Neural crest cell (in vitro differentiated cells): ENCODE data around the gene MAPT. TPM values are rescaled to one million over a fixed set of nuclear protein-coding genes. Genes with fewer than 3 reads are reported as not detected.

ENCODE experiments used
- DNase-seq: peaks from one replicate; pipeline ENCODE4 v3.0.0; 2021; ENCODE audit warnings: low read depth, mixed read lengths, low spot score
- H3K27ac Mint-ChIP-seq: one replicate; pipeline ENCODE4 v1.8.0; 2021; ENCODE audit warnings: mild to moderate bottlenecking, mixed read lengths; ENCODE audit not compliant: unreplicated experiment
- H3K27me3 Mint-ChIP-seq: 2 replicates; pipeline ENCODE4 v1.8.0; 2021; ENCODE audit warnings: low read depth, mild to moderate bottlenecking, mixed read lengths
- H3K36me3 Mint-ChIP-seq: 2 replicates; pipeline ENCODE4 v1.8.0; 2021; ENCODE audit warnings: low read depth, mild to moderate bottlenecking, mixed read lengths
- H3K4me1 Mint-ChIP-seq: 2 replicates; pipeline ENCODE4 v1.8.0; 2021; ENCODE audit warnings: mixed read lengths
- H3K4me3 Mint-ChIP-seq: one replicate; pipeline ENCODE4 v1.8.0; 2021; ENCODE audit warnings: mild to moderate bottlenecking, mixed read lengths
- H3K9me3 Mint-ChIP-seq: 2 replicates; pipeline ENCODE4 v1.8.0; 2021; ENCODE audit warnings: mixed read lengths
- total RNA-seq: library from RNA; stranded (reverse); gene quantifications from 2 replicates; pipeline ENCODE4 v1.2.1, GENCODE V29; 2021
- TF ChIP-seq, protein P1 (sequence below): fragments of 200-600 bp; sonication (generic); conservative IDR thresholded peaks from 2 replicates; pipeline ENCODE4 v1.5.0; 2021; ENCODE audit warnings: antibody characterized with exemption, mild to moderate bottlenecking

The MAPT gene
- total RNA-seq, 1 donor from 2014 or later: 9.5 TPM

DNA sequence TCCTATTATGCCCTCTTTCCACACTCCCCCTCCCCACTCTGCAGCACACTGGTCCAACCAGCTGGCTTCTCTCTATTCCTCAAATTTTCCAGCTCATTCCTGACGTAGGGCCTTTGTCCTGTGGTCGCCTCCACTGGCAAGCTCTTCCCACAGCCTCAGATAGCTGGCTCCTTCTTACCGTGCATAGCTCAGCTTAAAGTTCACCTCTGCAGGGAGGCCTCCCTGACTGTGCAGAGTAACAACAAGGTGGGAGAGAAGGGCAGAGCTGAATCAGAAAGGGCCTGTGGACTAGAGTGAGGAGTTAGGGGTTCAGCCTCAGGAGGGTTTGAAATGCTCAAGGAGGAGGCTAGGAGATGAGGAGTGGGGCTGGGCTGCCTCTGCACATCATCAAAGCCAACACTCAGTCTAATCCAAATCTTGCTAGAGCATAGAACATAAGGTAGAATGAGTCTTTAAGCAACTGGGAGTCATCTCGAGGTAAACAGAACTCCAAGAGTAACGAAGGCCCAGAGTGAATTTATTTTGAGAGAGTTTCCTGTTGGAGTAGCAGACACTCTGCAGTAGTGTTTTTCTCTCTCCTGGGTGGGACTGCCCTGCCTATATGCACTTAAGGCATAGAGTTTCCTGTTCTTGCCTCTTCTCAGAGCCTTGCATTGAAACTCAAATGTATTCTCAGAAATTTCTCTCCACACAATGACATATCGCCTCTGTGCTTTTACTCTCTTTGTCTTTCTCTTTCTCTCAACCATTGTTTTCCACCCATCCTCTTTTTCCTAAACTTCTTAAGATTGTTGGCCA lies 30.3 kb upstream of the MAPT start:
- Mint-ChIP-seq H3K27me3 (peaks cover 45% of the 10 kb centered on the region), H3K36me3 (no peaks in the 10 kb centered on the region), H3K9me3 (no peaks in the 10 kb centered on the region), H3K4me1 (peaks cover 5% of the 10 kb centered on the region), H3K27ac (no peak overlapping the region), H3K4me3 (no peak overlapping the region)
- DNase-seq: no peak
- TF ChIP-seq, protein P1, sequence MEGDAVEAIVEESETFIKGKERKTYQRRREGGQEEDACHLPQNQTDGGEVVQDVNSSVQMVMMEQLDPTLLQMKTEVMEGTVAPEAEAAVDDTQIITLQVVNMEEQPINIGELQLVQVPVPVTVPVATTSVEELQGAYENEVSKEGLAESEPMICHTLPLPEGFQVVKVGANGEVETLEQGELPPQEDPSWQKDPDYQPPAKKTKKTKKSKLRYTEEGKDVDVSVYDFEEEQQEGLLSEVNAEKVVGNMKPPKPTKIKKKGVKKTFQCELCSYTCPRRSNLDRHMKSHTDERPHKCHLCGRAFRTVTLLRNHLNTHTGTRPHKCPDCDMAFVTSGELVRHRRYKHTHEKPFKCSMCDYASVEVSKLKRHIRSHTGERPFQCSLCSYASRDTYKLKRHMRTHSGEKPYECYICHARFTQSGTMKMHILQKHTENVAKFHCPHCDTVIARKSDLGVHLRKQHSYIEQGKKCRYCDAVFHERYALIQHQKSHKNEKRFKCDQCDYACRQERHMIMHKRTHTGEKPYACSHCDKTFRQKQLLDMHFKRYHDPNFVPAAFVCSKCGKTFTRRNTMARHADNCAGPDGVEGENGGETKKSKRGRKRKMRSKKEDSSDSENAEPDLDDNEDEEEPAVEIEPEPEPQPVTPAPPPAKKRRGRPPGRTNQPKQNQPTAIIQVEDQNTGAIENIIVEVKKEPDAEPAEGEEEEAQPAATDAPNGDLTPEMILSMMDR: no peak

DNA sequence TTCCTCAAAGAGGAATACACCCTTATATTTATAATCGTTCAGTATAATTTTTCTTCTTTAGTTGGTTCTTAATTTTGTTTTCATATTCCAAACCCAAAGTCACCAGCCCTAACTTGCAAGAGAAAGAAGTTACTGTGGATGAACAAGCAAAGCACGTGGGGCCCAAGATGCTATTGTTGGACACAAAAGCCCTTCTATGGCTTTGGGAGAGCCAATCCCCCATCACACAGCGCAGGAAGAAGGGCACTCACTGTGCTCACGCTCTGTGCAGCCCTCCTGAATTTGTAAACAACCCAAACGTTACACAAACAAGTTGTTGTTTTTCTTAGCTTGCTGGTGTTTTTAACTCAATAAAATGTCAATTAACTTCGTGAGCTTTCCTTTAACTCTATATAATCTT lies 27.2 kb upstream of the MAPT start:
- H3K9me3 Mint-ChIP-seq: no peaks in the 10 kb centered on the region
- no peak overlapping the region for H3K4me3 Mint-ChIP-seq
- H3K27ac Mint-ChIP-seq: no peak overlapping the region
- no peaks in the 10 kb centered on the region for H3K36me3 Mint-ChIP-seq
- TF ChIP-seq, protein P1: no peak
- no peak for DNase-seq
- H3K27me3 Mint-ChIP-seq: peaks cover 26% of the 10 kb centered on the region
- peaks cover 19% of the 10 kb centered on the region for H3K4me1 Mint-ChIP-seq

DNA sequence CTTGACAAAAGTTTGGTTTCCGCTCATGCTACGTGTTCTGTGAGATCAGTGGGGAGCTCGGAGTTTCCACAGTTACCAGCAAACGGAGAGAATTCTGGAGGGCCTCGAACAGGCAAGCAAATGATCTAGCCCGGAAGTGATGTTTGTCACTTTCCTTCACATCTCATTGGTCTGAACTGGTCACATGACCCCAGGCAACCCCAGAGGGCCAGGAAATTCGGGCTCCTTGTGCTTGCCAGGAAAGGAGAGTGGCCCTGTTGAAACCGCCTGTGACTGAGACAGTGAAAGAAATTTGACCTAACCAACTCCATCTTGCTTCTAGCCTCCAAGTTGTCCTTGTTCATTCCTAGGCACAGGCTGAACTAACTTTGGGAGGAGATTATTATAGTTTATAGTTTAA lies 26.7 kb upstream of the MAPT start:
- no peak for DNase-seq
- Mint-ChIP-seq H3K9me3 (no peaks in the 10 kb centered on the region), H3K36me3 (no peaks in the 10 kb centered on the region), H3K27ac (no peak overlapping the region), H3K27me3 (peaks cover 25% of the 10 kb centered on the region), H3K4me3 (no peak overlapping the region), H3K4me1 (peaks cover 19% of the 10 kb centered on the region)
- TF ChIP-seq, protein P1: no peak

DNA sequence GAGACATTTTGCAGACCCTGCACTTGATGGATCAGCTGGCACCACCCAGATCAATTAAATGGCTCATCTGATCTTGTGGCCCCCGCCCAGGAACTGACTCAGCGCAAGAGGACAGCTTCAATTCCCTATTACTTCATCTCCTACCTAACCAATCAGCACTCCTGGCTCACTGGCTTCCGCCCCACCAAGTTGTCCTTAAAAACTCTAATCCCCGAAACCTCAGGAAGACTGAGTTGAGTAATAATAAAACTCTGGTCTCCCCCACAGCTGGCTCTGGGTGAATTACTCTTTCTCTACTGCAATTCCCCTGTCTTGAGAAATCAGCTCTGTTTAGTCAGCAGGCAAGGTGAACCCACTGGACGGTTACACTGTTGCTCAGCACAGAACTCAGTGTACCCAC lies 26.1 kb upstream of the MAPT start:
- DNase-seq: no peak
- Mint-ChIP-seq H3K27ac (no peak overlapping the region), H3K27me3 (peaks cover 22% of the 10 kb centered on the region), H3K4me1 (peaks cover 19% of the 10 kb centered on the region), H3K36me3 (no peaks in the 10 kb centered on the region), H3K9me3 (no peaks in the 10 kb centered on the region), H3K4me3 (no peak overlapping the region)
- TF ChIP-seq, protein P1: no peak

DNA sequence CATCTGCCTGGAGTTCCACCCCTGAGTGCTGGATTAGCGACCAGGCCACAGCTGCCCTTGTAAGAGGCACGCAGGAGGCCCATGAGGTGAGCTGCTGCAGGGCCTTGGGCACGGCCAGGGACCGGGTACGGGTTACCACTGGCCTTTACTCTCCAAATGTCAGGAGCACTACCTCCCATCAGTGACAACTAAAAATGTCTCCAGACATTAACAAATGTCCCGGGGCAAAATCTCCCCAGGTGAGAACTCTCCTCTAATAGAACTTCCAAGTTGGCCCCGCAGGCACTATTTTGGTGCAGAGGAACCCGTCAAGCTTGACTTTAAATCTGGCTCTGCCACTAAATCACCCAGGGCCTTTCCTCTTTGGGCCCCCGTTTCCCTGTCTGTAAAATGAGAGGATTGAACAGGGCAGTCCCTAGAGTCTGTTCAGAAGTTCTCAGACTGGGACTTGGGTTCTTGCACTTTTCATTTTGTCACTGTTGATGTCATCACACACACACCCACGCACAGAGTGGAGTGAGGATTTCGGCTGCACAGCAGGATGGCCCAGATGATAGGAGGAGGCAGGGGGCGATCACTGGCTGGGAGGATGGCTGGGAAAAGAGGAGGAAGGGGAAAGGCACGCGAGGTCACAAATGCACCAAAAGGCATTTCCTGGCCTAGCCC lies 24.5 kb upstream of the MAPT start:
- peaks cover 13% of the 10 kb centered on the region for H3K27me3 Mint-ChIP-seq
- H3K9me3 Mint-ChIP-seq: no peaks in the 10 kb centered on the region
- no peak overlapping the region for H3K27ac Mint-ChIP-seq
- TF ChIP-seq, protein P1: no peak
- DNase-seq: no peak
- H3K4me3 Mint-ChIP-seq: no peak overlapping the region
- H3K36me3 Mint-ChIP-seq: no peaks in the 10 kb centered on the region
- peaks cover 25% of the 10 kb centered on the region for H3K4me1 Mint-ChIP-seq
